T-helper 9 cell (primary cell): ENCODE data around the gene PSMF1.
A peak's percentile ranks its signal among the peaks of the same experiment; 100 is the strongest.

Source experiments
- DNase-seq: peaks from one replicate; pipeline ENCODE4 v3.0.0-alpha.2; 2020

PSMF1 gene

DNA sequence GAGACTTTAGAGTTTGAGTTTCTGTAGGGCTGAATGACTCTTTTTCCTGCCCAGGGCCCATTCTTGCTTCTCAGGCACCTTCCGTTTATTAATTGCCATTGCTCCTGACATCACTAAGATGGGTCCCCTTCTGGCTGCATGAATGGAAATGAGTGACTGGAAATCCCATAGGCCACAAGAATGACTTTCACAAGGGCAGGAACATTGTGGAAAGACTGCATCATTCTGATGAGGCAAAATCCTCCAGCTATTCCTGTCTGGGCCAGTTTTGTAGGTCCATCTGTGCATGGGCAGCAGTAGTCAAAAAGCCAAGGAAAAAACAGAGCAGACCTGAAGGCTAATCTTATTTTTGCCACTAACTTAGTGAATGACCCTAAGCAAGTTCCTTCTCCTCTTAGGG lies 47.1 kb downstream of the PSMF1 start:
- DNase-seq = no peak

DNA sequence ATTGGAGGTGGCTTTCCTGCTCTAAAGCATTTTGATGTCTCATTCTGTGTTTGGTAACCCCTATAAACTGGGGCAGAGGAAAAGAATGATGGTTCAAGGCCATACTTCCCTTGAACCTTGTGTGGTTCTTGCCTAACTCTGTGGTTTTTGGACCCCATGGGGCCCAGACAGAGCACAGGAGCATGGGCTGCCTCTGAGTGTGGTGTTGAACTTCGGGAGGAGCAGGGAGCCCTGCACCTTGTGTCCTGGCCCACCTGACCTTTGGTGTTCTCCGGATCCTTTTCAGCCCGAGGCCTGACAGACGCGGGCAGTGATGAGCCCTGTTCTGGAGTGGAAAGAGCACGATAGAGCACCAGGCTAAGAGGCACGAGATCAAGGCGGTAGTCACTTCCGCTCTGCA lies 47.5 kb downstream of the PSMF1 start:
- DNase-seq = no peak

DNA sequence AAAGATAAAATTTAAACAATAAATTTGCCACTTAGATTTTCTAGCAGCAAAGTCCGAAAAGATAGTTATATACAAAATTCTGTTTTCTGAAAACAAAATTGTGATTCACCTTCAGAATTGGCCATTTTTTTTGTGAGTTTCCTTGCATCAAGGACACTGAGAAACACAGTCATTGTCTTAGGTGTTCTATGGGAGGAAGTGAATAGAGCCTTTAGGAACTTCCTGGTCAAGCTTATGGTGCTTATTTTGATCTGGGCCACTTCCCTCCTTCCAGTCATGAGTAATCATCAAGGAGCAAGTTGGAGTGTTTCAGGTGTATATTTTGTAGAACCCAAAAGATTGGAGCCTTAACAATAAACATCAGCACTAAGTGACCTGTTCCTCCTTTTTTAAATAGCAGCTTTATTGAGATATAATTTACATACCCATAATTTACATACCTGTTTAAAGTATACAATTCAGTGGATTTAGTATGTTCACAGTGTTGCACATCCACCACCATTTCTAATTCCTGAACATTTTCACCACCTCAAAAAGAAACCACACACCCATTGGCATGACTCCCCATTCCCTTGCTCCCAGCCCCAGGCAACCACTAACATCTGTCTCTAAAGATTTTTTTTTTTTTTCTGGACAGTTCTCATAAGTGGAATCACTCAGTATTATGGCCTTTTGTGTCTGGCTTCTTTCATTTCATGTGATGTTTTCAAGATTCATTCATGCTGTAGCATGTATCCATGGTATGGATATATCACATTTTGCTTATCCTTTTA lies 48.7 kb downstream of the PSMF1 start:
- no peak for DNase-seq

DNA sequence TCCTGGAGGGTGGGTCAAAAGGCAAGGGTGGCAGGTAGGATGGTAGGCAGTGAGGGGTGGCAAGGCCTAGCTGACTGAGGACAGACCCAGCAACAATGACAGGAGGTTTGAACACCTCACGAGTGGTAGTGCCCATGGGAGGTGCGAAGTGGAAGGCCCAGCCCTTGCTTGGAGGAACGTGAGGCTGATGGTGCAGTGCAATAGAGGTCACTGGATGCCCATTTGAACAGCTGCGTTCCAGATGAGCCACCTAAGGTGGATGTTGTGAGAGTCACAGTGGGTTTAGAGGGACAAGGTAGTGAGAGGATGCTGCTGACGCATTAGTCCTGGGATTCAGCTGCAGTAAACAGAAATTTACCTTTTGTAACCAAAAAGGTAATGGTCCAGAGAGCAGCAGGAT lies 50.8 kb downstream of the PSMF1 start:
- no peak for DNase-seq

DNA sequence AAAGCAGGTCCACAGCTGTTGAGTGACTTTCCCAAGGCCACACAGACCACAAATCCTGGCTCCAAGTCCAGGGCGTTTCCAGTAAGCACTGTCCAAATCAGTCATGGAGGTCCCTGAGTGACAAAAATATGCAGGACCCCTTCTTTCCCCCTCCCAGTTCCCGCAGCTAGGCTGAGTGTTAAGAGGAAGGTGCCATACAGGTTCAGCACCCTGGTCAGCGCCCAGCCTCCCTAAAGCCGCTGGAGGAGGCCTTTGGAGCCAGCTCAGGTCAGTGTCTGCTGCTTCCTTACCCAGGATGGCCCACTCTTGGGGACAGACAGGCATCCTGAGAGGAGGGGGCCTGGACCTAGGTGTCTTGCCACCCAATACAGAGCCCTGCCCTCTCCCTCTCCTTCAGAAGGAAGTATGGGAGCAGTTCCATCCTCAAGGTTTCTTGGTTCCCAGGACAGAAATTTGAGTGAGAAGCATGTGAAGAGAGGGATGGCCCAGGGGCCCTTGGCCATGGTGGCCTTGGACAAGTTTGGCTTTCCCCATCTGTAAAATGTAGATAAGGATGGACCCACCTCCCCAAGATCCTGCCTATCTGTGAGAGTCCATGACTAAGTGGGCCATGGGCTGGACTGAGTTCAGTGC lies 53.2 kb downstream of the PSMF1 start:
- no peak for DNase-seq

DNA sequence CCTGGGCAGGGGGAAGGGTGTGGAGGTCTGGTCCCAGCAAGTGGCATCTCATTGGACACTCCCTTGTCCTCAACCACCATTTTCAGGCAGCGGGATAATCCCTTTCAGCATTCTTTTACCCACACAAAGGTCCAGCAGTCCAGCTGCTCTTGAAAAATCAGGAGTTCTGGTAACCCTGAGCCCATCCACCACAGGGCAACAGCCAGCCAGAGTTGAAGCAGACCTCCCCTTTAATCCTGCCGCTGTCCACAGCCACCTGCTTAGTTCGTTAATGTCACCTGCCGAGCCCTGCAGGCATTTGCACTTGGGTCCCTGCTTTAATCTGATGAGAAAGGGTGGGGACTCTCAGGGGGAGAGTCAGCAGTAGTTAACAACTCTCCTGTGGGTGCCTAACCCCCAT lies 55.3 kb downstream of the PSMF1 start:
- no peak for DNase-seq

DNA sequence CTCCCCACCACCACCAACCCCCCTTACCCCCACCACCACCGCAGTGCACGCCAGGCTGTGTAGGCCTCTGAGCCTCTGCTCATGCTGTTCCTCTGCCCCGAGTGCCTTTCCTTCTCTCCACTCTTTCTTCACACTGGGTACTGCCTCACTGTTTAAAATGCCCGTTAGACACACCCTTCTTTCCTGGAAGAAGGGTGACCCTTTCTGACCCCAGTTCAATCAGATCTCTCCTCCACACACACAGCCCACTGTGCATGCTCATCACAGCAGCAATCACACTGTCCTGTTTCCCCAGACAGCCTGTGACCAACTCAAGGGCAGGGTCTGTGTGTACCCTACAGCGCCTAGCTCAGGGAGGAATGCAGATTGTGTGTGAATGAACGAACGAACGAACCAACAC lies 56.4 kb downstream of the PSMF1 start:
- no peak for DNase-seq

DNA sequence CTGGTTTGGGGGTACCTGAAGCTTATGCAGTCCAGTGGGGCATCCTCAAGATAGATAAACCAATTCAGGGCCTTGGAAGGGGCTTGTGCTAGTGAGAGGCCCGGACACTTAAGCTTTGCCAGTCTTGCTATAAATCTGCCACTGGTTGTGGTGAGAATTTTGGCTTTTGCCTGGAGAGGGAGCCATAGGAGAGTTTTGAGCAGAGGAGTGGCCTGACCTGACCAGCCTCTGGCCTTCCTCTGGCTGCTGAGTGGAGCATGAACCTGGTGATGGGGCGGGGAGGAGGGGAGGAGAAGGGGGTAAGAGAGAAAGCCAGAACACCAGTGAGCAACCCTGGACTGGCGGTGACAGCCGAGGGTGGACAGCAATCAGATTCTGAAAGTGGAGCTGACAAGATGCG lies 59.3 kb downstream of the PSMF1 start:
- no peak for DNase-seq

DNA sequence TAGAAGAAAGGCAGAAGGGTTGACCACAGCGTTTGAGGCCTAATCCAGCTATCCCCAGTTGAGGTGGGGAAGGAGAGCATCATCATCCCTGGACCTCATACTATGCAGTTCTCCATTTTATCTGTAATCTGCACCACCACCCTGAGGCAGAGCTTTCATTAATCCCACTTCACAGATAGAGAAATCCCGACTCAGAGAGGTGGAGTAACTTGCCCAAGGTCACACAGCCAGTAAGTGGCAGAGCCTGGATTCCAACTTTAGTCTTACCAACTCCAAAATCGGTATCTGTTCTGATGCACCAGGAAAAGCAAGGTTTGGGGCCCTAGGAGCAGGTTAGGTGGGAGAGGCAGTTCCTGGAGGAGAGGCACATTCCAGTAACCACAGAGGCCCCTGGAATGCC lies 59.7 kb downstream of the PSMF1 start:
- no peak for DNase-seq

DNA sequence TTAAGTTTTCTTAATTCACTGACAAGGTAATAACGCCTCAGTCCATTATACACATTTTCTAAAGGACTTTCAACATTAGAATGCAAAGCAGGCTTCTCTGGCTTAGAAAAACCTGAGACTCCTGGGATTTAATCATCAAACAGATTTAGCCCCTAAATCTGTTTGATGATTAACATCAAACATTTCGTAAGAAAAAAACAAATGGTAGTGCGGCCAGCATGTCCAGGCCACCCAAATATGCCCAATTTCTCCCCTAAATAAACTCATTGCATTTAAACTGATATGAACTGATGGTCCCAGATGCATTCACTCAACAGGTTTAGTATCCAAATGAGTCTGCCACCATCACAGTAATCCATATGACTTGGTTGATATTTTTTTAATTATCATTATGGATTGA lies 60.2 kb downstream of the PSMF1 start:
- DNase-seq = no peak

DNA sequence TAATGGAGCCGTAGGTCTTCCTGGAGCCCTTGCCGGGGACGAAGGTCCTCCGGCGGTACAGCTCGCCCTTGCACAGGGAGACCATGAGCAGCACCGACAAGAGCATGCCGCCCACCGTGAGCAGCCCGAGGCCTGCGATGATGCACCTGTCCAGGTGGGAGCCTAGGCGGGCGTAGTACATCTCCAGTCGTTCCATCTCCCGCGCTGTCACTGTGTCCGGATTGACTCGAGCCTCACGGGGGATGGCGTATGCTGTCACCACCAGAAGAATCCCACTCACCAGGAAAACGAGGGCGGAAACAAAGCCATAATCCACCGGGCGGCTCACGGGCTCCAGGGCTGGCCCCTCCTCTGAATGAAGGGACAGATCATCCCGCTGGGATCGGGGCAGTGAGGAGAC lies 62.5 kb downstream of the PSMF1 start:
- DNase-seq = no peak

DNA sequence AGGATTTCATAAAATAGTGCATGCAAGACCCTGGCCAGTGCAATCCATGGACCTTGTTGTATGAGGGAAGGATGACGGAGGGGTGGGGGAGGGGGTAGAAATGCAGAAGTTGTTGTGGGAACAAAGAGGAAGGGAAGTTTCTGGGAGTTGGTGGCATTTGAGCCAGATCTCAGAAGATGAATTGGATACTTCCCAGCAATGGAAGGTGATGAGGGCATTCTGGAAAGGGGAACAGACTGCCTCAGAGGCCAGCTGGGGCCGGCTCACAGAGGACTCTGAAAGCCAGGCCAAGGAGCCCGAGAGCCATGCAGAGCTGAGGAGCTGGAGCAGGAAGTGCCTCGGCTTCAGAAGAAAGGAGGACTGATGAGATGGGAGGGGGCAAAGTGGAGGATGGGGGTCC lies 63.7 kb downstream of the PSMF1 start:
- no peak for DNase-seq

DNA sequence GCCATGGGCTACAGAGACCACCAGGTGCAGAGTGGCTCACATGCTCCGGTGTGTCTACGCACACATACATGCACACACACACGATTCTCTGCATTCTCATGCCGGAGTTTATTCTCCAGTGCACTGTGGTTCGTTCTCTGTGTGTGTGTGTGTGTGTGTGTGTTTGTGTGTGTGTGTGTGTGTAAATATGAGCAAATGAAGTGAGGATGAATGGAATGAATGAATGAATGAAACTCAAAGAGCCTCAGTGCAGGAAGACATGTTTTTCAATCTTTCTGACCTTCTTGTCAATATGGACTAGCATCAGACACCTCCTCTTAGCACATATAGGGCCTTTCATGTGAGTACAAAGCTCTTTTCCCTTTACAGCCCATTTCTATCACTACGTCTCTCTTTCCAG lies 64.8 kb downstream of the PSMF1 start:
- no peak for DNase-seq

DNA sequence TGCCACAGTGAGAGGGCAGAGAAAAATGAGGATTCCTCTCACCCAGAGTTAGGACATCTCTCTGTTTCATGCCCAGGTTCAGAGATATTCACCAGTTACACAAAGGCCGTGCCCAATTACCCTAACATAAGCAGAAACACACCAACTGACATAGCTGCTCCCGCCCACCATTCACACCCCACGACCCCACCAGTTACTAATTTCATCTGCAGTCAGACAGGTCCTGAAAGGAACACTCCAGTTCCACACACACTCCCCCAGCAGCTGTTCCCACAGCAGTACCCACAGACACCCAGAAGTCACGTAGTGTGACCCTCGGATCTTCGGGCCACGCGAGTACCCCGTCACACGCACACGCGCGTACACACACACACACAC lies 65.8 kb downstream of the PSMF1 start:
- DNase-seq = no peak

DNA sequence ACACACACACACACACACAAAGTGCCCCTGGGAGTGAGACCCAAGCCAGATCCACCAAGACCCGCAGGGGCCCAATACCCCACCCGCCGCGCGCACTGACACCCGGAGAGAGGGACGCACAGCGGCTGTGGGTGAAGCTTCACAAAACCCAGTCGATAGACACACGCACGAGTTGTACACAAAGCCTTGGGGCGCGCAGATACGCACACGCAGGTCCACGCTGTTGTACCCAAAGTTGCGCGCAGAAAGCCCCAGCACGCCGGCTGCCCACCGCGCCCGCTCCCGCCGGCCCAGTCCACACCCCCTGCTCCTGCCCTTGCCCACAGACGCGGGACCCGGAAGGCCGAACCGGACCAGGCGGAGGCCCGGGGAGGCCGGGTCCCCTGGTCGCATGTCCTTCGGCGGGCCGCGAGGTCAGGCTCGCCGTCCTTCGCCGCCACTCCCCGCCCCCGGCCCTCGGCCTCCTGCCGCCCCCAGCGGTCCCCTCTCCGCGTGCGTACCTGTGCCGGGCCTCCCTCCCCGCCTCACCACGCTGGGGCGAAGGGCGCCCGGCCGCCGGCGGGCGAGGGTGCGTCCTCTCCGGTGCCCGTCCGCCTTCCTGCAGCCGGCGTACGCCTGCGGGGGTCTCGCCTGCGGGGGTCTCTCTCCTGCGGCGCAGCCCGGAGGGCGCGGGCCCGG lies 66.4 kb downstream of the PSMF1 start, which contains the start of gene TMEM74B:
TMEM74B (minus strand) TSS at position 344 of the 678 bp plus-strand sequence. CDS start 1,180 bp downstream, outside the sequence.
- DNase-seq = no peak

DNA sequence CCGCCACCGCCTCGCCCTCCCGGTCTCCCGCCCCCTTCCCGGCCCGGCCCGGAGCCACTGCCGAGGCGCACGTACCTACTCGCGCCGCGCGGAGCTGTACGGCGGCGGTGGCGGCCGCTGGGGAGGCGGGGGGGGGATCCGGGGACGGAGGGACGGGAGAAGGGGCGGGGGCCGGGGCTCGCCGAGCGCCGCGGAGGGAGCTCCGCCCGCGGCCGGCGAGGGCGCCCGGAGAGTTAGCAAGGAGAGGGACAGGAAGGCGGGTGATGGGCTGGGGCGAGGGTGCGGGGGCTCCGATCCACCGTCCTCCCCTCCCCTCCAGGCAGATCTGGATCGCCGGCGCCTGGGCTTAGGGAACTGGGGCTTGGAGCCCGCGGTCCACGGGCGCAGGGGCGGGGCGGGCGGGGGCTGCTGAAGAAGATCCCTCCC lies 66.9 kb downstream of the PSMF1 start:
- DNase-seq = no peak

DNA sequence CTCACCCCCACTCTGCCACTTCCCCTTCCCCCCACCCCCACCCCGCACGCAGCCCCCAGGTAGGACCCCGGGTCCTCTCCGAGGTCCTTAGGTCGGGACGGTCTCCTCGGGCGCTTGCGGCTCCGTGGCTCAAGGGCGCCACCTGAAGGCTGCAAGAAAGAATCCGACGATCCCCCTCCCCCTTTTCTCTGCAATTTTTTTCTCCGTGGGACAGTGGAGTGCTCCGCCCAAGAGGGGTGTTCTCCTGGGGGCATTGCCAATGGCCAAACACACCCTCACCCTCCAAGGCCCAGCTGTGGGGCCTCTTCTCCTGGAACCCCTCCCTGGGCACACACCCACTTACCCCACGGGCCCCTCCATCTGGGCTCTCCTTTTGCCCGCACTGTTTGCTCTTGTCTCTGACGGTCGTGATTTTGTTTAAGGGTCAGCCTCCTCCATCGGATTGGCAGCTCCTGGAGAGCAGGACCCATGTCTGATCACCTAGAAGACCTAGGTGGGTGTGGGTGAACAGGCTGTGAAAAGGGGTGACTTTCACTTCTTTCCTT lies 67.5 kb downstream of the PSMF1 start:
- DNase-seq = peak; percentile 12

DNA sequence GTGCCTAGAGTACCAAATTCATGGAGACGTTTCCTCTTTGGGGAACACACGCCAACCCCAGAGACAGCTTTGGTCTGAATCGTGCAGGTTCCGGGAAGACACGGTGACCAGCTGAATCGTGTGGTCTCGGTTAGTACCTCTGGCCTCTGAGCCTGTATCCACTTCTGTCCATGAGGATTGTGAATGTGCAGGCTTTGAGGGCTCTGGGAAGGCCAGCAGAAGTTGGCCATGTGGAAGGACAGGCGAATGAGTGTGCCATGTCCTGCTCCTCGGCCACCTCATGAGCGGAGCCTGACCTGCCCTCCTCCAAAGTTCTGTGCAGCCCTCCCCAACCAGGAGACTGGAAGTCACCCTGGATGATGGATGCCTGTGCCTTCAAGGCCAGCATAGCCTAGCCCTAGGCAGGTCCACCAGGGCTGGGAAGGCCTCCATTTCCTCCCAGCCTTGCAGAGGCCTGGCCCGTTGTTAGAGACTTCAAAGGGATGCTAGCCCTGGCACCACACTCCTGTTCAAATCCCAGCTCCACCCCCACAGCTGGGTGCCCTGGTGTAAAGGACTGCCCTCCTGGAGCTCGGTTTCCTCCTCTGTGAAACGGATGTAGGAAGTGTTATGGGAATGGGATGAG lies 68.1 kb downstream of the PSMF1 start:
- no peak for DNase-seq

DNA sequence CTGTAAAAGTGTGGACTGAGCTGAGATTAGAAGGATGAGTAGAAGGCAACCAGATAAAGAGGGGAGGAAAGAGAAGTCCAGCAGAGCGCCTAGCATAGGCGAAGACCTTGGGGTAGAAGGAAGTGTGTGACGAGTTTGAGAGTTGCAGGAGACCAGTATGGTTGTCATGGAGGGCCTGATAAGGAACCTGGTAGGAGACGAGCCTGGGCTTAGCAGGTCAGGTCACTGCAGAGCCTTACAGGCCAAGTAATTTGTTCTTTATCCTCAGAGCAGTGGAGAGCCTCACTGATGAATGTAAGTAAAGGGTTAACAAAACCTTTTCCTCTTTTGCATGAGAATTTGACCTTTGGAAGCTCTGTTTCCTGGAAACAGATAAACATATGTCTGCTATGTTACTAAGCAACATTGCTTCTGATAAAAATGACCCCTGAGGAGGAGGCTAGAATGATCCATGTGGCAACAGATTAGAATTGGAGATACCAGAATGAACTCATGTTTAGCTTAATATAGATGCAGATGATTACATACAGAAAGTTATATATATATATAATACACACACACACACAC lies 69.3 kb downstream of the PSMF1 start:
- DNase-seq = no peak

DNA sequence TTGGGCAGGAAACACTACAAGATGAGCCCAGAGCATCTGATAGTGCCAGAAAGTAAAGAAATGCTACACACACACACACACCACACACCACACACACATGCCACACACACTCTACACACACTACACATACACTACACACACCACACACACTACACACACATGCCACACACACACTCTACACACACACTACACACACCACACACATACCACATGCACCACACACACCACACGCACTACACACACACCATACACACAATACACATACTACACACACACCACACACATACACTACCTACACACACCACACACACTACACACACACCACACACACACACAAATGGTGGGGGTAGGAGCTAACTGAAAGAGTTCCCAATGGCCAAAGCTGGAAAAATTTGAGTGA lies 69.9 kb downstream of the PSMF1 start:
- DNase-seq = no peak

DNA sequence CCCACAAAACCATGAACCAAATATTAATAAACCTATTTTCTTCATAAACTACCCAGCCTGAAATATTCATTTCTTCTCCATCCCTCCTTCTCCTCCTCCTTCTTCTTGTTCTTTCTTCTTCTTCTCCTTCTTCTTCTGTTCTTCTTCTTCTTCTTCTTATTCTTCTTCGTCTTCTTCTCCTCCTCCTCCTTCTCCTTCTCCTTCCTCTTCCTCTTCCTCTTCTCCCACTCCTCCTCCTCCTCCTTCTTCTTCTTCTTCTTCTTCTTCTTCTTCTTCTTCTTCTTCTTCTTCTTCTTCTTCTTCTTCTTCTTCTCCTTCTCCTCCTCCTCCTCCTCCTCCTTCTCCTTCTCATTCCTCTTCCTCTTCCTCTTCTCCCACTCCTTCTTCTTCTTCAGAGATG lies 71.4 kb downstream of the PSMF1 start:
- no peak for DNase-seq

DNA sequence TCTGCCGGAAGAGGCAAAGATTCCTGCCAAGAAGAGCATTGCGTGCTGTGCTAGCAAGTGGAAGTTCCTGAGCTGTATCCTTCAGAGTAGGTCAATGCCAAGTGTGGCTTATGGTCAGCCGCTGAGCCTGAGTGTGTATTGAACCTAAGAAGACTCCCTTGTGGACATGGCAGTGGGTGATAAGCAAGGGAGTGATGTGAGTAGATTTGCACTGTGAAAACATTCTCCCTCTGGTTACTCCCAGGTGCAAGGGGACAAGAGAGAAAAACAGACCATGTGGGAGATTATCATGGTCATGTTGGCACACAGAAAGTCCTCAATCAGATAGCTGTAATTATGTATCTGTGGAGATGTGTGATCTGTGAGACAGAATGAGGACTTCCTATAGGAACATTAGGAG lies 72.4 kb downstream of the PSMF1 start:
- no peak for DNase-seq

DNA sequence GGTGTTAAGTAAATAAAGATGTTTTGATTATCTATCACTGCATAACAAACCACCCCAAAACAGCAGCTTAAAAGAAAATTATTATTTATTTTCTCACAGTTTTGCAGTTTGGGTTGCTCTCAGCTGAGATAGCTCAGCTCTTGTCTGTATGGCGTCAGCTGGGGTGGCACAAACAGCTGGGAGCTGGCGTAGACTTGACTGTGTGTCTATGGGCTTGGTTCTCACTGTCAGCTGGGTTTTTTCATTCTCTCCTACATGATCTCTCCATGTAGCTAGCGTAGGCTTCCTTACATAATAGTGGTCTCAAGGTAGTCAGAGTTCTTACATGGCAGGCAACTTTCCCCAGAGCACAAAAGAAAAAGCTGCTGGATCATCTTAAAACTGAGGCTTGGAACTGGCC lies 72.9 kb downstream of the PSMF1 start:
- DNase-seq = no peak
